Fibroblast of skin of abdomen (primary cell): ENCODE data around the gene ALDH1B1.
"Not testable (repeated sequence)": the region's sequence is repeated elsewhere in the genome, so short reads cannot be mapped to it uniquely, and the experiment has no call there.

Experiments used
- DNase-seq: peaks from one replicate; pipeline ENCODE4 v3.0.0-alpha.2; 2013

Gene ALDH1B1

GRCh38 chr9:38361473-38361850, 31.0 kb upstream of the ALDH1B1 start:
- DNase-seq: peak; percentile 39

GRCh38 chr9:38362852-38363588, 29.5 kb upstream of the ALDH1B1 start:
- DNase-seq: peak; percentile 85

DNA sequence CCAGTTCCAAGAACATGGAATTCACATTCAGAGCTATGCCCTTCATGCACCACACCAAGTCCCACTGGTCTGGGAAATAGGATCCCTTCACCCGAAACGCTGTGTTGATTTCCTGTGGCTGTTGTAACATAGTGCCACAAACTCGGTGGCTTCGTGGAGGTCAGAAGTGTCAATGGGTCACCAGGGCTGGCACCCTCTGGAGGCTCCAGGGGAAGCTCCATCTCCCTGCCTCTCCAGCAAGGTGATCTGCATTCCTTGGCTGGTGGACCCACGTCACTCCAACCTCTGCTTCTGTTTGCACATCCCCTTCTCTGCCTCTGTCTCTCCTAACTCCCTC, 28.9 kb upstream of the ALDH1B1 start:
- DNase-seq: no peak

DNA sequence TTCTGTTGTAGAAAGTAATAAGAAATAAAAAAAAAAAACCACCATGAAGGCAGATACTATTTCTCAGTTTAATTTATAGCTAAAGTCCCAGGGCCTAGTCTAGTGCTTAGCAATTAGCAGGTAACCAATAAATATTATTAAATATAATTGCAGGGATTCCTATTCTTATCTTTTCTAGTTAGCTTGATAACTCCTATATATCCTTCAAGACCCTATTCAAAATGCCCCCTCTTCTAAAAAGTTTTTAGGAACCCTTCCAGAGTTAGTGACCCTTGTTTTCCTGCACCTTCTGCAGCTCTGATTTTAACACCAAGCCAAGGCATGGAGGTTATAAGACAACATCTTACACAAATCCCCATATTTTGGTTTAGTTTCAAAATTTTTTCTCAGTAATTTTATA, 24.6 kb upstream of the ALDH1B1 start:
- no peak for DNase-seq

DNA sequence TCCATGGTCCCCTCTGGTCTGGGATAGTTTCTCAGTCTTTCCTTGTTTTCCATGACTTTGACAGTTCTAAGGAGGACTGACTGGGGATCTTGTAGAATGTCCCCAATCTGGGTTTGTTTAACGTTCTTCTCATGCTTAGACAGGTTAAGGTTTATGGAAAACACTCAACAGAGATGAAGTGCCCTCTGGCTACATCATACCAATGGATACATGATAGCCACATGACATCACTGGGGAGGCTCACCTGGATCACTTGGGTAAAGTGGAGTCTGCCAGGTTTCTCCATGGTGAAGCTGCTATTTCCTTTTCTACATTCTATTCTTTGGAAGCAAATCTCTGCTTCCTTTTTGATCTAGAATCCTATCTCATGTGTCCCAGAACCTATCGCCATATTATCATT, 23.8 kb upstream of the ALDH1B1 start:
- DNase-seq: no peak

- no peak for DNase-seq
Observed at GRCh38 chr9:38370176-38370575, 22.3 kb upstream of the ALDH1B1 start.

GRCh38 chr9:38371495-38371894, 21.0 kb upstream of the ALDH1B1 start:
- peak; percentile 31 for DNase-seq

DNA sequence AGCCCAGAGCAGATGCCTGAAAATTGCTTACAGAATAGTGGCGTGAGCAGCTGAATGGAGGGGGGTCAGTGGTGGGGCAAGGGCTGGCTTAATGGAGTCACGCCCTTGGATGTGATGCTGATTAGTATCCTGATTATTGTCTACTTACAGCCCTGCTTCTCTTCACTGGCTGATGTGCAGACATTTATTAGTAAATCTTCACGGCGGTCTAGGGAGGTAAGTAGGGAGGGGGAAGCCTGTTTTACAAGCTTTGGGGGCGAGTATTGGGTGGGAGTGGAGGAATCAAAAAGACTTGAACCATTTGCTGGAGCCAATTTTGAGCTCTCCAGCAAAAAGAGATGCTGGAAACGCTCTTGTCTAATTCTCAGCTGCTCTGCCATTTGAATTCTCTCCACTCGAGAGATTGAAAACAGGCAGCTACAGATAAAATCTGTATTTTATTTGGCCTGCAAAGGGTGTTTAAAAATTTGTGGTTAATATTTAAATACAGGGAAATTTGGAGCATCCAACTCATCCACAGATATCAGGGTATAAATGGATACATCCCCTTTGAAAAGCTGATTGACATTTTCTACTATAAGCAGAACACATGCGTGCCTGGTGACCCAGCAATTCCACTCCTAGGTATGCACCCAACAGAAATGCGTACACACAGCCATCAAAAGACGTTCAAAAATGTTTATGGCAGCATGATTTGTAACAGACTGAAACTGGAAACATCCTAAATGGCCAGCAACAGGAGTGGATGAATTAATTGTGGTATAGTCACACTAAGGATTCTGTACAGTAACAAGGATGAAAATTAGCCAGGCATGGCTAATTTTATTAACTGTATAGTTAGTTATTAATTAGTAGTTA, 19.5 kb upstream of the ALDH1B1 start:
- DNase-seq: no peak

DNA sequence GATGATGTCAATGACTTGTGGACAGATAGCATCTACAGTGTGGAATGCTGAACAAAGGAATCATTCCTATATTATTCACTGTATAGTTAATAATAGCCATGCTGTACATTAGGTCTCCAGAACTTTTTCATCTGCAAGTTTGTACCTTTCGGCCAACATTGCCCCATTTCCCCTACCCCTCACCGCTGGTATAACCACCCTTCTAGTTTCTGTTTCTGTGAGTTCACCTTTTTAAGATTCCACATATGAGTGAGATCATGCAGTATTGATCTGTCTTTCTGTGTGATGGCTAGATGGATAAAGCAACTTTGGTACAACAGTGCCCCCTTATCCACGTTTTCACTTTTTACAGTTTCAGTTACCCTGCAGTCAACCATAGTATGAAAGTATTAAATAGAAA, 18.8 kb upstream of the ALDH1B1 start:
- DNase-seq: no peak

DNA sequence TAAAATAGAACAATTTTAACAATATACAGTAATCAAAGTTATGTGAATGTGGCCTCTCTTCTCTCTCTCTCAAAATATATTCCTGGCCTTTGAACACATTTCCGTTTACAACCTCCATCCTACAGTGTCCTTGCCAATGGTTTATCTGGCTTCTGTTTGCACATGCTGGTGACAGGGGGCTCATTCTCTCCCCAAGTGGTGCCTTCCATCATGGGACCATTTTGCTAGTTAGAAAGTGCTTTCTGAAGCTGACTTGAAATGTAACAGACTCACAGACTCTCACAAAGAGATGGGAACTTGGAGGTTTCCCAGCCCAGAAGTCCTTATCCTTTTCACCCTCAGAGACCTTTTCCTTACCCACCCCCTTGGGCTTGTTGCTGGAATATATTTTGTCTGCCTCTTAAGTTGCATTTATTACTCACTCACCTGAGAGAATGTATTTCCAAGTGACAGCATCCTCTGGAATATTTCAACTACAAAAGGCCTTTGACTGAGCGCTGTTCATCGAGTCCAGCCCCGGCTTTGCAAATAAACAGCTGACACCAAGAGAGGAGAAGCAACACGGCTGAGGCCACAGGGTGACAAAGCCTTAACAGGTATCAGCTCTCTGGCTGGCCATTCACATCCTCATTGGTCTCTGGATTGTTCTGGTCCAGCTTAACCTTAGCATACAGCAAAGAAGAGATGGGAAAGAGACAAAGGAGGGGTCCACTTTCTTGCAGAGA, 17.5 kb upstream of the ALDH1B1 start:
- DNase-seq: no peak

- no peak for DNase-seq
Observed at GRCh38 chr9:38375572-38375963, 16.9 kb upstream of the ALDH1B1 start.

DNA sequence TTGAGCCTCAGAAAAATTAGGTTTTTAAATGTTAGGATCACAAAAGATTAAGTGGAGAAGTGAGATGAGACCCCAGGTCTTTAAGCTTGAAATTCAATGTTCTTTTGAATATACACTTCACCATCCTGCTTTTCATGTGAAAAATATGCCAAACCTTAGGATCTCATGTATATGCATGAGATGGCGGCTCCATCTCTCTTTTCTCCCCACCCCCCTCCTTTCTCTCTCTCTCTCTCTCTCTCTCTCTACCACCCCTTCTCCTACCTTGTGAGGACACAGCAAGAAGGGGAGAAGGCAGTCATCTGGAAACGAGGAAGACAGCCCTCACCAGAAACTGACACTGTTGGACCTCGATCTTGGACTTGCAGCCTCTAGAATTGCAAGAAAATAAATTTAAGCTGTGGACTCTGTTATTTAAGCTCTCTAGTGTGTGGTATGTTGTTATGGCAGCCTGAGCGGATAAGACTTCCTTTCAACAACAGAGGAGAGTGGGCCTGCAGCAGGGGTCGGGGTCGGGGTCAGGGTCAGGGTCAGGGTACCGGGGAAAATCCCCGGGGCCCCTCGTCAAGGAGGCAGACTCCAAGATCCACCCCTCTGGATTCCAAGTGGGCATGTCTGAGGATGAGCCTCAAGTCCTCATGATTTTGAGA, 16.4 kb upstream of the ALDH1B1 start:
- no peak for DNase-seq

GRCh38 chr9:38377336-38378083, 15.0 kb upstream of the ALDH1B1 start:
- DNase-seq: not testable (repeated sequence)

GRCh38 chr9:38380230-38380871, 12.2 kb upstream of the ALDH1B1 start:
- DNase-seq: no peak

DNA sequence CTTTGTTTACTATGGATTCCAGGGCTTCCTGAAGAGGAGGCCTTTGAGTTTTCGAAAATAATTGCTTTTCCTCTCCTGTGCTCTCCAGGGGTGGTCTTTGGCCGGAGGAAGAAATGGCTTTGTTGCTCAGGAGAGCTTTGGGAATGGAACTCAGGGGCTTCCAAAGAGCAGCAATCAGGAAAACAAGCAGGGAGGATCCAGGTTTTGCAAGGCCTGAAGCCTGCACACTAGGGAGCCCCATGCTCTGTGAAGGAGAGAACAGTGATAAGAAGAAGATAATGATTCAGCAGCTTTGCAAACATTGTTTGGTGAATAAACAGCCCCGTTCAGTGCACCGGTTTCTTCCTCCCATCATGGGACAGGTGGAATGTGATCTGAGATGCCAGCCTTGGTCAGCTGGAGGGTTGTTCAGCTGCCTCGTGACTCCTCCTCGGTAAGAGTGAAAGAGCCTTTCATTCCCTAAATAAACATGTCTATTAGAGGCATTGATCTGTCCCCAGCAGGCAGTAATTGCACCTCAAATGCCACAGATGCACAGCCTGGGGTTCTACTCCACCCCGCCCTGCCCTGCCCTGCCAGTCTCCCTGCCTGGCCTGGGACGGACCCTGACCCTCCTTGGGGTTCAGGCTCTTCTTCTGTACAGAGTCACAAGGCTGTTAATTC, 11.5 kb upstream of the ALDH1B1 start:
- DNase-seq: no peak

DNA sequence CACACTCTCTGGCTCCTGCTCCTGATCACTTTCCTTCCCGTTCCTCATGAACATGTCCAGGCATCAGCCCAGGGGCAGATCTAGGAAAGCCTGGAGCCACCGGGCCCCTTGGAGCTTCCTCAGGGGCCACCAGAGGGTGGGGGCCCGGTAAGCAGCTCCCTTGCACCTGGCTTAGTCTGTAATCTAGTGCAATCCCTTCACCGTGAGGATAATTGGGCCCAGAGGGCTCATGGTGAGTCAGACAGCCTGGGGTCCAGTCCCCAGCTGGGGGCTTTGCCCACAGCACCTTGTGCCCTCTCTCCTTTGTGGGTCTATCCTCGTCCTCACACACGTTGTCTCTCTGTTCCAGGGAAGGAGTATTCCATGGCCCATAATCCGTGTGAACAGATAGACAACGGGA, 10.4 kb upstream of the ALDH1B1 start:
- no peak for DNase-seq

GRCh38 chr9:38384990-38385848, 7.3 kb upstream of the ALDH1B1 start:
- DNase-seq: no peak

DNA sequence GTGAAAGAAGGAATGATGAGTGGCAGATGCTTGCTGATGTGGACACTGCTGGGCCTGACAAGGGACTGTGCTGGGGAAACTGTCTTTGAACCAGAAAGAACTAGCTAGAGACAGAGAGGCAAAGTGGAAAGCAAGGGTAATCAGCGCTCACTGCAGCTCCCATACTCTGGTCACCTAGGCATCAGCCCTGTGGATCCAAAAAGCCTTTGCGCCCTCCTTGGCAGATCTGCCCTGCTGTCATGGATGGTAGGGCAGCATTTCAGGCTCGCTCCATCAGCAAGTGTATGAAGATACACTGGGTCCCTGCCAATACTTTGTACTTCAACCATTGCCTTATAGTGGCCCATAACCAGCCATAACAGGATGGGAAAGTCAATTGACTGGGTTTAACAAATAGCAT, 6.6 kb upstream of the ALDH1B1 start:
- no peak for DNase-seq

DNA sequence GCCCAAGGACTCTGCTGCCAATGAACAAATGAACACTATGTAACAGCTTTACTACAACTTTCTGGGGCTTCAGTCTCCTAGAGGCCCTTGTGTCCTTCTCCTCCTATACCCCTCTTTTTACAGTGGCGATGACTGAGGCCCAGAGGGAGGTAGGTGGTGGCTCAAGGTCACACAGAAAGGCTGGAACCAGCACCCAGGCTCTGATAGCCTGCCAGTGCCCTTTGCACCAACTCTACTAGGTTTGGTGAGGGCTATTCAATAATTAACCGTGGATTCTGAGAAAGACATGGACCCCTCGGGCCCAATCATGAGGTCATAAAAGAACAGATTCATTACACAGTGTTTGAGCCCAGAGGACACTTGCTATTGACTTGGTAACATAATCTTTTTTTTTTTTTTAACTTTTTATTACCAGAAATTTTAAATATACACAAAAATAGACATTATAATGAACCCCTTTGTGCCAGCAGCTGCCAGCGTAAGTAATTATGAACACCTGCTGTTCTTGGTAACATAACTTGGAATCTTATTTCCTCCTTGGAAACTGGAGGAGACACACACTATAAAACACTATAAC, 6.1 kb upstream of the ALDH1B1 start:
- no peak for DNase-seq

GRCh38 chr9:38387066-38387465, 5.4 kb upstream of the ALDH1B1 start:
- DNase-seq: no peak
